ENCODE results near the gene C10orf105.

Gene C10orf105

GRCh38 chr10:71675295-71675970 is 44.1 kb downstream of the C10orf105 start:
- no peak for FAIRE-seq

- no peak for FAIRE-seq
Observed at GRCh38 chr10:71671994-71672946, 47.3 kb downstream of the C10orf105 start.

GRCh38 chr10:71667387-71667752 is 52.2 kb downstream of the C10orf105 start:
- no peak for FAIRE-seq

GRCh38 chr10:71666639-71667386 is 52.8 kb downstream of the C10orf105 start:
- FAIRE-seq, result no peak

GRCh38 chr10:71665456-71665855 is 54.1 kb downstream of the C10orf105 start:
- no peak for FAIRE-seq

- FAIRE-seq, result no peak
Observed at GRCh38 chr10:71664585-71664984, 55.0 kb downstream of the C10orf105 start.

- no peak for FAIRE-seq
Observed at GRCh38 chr10:71663311-71663710, 56.3 kb downstream of the C10orf105 start.

- FAIRE-seq, result no peak
Observed at GRCh38 chr10:71661779-71662336, 57.7 kb downstream of the C10orf105 start.
